HT1080 (cell line): ENCODE data around the gene COL20A1. TPM values are rescaled to one million over a fixed set of nuclear protein-coding genes. Genes with fewer than 3 reads are reported as not detected.

Experiments used
- DNase-seq: peaks from one replicate; pipeline ENCODE4 v3.0.0-alpha.2; 2015; ENCODE audit warnings: low read depth
- total RNA-seq: library from RNA; depleted of rRNA; stranded (reverse); fragments of >200 nt; shearing (Covaris generic); gene quantifications from 2 replicates; pipeline ENCODE4 v1.2.3, GENCODE V29; 2014

The COL20A1 gene
- total RNA-seq, 1 experiment from 2014 or later, result not detected

DNA sequence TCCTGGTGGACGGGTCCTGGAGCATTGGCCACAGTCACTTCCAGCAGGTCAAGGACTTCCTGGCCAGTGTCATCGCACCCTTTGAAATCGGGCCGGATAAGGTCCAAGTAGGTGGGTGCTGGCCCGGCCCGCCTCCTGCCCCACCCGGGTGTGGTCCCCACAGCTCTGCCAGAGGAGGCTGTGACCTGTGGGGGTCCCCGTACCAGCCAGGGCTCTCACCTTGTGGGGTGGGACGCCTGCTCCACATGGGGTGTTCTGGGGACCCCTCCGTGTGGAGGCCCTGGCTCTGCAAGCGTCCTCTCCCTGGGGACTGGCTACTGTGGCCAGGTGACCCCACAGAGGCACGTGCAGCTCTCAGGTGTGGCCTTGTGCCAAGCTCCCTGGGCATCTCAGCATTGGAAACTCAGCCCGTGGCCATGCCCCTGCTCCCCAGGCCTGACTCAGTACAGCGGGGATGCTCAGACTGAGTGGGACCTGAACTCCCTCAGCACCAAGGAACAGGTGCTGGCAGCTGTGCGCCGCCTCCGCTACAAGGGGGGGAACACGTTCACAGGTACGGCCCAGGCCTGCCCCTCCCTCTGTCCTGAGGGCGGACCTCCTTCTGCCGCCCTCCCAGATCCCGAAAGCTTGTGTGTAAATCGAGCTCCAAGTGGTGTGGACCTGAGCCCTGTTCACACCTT, 14.7 kb downstream of the COL20A1 start:
- DNase-seq, result no peak

- DNase-seq, result no peak
Measured at GRCh38 chr20:63308218-63308911, 15.4 kb downstream of the COL20A1 start.

DNA sequence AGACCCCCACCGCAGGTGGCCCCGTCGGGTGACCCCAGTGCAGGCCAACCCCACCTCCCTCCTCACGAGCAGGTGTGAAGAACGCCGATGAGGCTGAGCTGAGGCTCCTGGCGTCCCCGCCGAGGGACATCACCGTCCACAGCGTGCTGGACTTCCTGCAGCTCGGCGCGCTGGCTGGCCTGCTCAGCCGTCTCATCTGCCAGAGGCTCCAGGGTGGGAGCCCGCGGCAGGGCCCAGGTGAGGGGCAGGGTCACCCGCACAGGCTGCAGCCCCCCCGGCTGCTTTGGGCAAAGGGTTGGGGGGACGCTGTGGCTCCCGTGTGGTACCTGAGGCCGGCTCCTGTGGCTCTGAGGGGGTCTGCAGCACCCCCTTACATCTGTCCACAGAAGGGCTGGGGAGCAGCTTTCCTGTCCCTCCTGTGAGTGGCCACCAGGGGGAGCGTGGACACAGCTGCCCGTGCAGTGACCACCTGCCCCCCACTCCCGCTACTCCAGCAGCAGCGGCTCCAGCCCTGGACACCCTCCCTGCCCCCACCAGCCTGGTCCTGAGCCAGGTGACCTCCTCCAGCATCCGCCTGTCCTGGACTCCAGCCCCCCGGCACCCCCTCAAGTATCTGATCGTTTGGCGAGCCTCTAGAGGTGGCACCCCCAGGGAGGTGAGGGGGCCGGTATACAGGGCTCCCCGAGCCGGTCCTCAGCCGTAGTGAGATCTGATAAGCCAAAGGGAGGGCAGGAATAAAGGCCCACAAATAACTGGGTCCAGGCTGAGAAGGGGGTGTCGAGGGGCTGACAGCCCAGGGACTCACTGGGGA, 16.5 kb downstream of the COL20A1 start:
- DNase-seq, result no peak

DNA sequence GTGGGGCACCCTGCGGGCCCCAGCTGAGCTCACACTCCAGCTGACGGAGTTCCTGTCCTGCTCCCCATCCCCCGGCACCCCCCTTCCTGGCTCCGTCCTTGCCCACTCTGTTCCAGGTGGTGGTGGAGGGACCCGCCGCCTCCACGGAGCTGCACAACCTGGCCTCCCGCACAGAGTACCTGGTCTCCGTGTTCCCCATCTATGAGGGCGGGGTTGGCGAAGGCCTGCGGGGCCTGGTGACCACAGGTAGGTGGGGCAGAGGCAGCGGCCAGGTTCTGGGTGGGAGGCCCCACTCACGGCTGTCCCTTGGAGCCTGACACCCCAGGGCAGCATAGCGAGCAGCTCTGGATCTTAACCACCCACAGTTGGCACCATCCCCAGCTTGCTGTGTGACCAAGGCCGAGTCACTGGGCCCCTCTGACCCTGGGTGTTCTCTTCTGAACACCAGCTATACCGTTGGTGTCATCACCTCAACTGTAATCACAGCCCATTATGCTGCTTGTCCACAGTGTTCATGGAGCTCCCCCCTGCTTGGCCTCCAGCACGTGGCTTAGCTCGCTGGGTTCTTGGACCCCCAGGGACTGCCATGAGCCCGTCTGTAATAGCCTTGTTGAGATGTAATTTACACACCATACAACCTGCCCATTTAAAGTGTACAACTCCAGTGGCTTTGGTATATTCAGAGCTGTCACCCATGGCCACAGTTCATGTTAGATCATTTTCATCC, 17.4 kb downstream of the COL20A1 start:
- DNase-seq, result no peak

- no peak for DNase-seq
Measured at GRCh38 chr20:63311186-63311832, 18.3 kb downstream of the COL20A1 start.

DNA sequence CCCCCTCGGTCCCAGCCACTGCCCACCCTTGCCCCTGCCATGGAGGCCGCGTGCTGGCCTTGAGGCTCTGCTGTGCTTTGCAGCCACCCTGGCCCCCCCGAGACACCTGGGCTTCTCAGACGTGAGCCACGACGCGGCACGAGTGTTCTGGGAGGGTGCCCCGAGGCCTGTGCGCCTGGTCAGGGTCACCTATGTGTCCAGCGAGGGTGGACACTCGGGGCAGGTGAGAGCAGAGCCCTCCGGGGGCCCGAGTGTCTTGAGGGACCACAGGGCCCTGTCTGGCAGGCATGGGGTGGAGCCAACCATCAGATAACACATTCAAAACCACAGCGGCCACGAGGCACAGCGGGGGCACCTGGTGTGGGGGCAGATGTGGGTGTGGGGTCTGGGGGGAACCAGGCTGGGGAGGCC, 18.9 kb downstream of the COL20A1 start:
- no peak for DNase-seq

DNA sequence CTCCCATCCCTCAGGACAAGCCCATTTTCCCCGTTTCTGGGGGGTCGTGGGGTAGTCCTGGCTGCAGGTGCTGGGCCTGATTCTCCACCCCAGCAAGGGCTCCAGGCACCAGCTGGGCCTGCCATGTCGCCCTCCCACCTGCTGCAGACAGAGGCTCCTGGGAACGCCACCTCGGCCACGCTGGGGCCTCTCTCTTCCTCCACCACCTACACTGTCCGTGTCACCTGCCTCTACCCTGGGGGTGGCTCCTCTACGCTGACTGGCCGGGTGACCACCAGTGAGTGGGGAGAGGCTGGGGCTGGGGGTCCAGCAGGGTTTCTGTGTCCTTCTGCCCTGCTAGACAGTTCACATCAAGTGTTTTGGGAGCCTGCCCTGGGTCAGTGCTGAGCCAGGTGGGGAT, 19.3 kb downstream of the COL20A1 start:
- DNase-seq, result no peak

DNA sequence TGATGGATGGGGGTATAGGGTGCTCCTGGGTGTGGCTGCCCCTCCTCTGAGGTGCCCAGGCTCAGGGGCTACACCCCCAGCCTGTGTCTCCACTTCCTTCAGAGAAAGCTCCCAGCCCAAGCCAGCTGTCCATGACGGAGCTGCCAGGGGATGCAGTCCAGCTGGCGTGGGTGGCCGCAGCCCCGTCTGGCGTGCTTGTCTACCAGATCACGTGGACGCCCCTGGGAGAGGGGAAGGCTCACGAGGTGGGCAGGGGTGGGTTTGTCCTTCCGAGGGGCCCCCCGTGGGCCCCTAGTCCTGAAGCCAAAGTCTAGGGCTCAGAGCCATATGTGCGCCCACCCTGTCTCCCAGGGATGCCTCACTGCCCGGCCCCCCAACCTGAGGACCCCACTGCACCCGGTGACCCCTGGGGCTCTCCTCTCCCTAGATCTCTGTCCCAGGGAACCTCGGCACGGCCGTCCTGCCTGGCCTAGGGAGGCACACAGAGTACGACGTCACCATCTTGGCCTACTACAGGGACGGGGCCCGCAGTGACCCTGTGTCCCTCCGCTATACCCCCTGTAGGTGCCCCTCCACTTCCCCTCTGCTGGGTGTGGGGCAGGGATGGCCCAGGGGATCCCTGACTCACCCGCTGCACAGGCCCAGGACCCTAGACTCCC, 19.8 kb downstream of the COL20A1 start:
- no peak for DNase-seq

DNA sequence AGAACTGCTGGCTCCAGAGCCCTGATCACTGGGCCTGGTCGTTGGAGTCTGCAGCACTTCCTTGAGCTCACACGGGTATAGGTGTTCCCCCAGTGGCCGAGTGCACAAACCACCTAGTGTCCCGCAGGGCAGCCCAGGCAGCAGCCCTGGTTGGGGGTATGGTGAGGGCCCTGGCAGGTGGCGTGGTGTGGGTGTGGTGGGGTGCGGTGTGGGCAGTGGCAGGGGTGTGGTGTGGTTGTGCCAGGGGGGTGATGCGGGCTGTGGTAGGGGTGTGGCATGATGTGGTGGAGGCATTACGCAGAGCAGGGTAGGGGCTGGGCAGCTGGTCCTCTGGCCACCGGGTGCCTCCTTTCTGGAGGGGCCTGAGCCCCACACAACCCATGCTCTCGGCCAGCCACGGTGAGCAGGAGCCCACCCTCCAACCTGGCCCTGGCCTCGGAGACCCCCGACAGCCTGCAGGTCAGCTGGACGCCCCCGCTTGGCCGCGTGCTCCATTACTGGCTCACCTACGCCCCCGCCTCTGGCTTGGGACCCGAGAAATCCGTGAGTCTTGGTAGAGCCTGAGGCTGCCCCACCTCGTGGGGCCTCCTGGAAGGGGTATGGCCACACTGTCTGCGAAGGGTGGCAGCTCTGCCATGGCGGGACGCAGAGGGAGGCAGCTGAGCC, 20.5 kb downstream of the COL20A1 start:
- no peak for DNase-seq

- DNase-seq, result no peak
Measured at GRCh38 chr20:63314015-63314471, 21.1 kb downstream of the COL20A1 start.

GRCh38 chr20:63314566-63315239, 21.7 kb downstream of the COL20A1 start:
- no peak for DNase-seq

GRCh38 chr20:63315240-63315689, 22.3 kb downstream of the COL20A1 start:
- DNase-seq, result no peak

- DNase-seq, result no peak
Measured at GRCh38 chr20:63315731-63316491, 22.9 kb downstream of the COL20A1 start.

DNA sequence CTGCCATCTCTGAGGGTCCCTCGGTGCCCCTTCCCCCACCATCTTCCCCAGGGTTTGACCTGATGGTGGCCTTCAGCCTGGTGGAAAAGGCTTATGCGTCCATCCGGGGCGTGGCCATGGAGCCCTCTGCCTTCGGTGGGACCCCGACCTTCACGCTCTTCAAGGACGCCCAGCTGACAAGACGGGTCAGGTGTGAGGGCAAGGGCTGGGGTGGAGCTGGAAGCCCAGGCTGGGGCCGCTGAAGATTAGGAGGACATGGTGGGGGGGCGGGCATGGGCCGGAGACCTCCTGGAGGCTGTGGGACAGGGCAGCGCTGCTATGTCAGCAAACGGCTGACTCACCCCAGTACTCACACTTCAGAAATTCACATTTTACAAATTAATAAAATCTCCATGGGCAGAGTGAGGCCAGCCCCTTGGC, 23.5 kb downstream of the COL20A1 start:
- DNase-seq, result no peak

GRCh38 chr20:63317061-63317460, 24.1 kb downstream of the COL20A1 start:
- DNase-seq, result no peak

DNA sequence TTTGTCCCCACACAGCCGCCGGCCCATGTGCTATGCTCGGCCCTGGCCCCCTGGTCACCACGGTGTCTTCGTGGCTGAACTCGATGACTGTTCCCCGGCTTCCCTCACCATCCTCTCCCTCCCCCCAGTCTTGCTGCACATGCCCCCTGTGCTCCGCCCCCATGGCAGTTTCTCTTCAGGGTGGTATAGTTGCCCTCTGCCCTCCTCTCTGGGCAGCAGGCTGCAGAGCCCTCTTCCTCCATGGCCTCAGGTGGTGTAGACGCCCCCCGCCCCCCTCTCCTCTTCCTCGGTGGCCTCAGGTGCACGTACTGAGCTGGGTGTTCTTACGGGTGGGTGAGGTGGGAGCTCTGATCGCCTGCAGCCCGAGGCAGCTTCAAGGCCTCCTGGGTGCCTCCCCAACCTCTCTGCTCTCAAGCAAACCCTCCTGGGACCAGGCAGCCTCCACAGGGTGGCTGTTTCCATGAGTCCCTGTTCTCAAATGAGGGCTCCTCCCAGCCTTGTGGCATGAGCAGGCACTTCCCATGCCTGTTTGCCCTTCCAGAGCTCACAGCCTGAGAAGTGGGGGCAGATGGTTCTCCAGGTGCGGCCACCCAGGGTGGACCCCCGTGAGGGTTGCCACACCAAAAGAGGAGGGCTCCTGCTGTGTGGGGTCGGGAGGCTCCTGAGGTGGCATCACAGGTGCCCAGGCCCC, 24.8 kb downstream of the COL20A1 start:
- DNase-seq, result no peak

- DNase-seq, result no peak
Measured at GRCh38 chr20:63318391-63319163, 25.6 kb downstream of the COL20A1 start.
